Rectal smooth muscle tissue (tissue), 1 donor: ENCODE measurements around the gene TBC1D1.
"Not testable (repeated sequence)": the region's sequence is repeated elsewhere in the genome, so short reads cannot be mapped to it uniquely, and the experiment has no call there.

Experiments
- H3K27ac ChIP-seq: one replicate; pipeline ENCODE4 v1.7.0; 2013; ENCODE audit warnings: low read depth, low read length, inconsistent platforms
- H3K27me3 ChIP-seq: one replicate; pipeline ENCODE4 v1.7.0; 2013; ENCODE audit warnings: low read length; ENCODE audit not compliant: control insufficient read depth, insufficient read depth
- H3K36me3 ChIP-seq: one replicate; pipeline ENCODE4 v1.7.0; 2013; ENCODE audit warnings: low read length; ENCODE audit not compliant: control insufficient read depth, insufficient read depth
- H3K4me1 ChIP-seq: one replicate; pipeline ENCODE4 v1.7.0; 2013; ENCODE audit warnings: low read length; ENCODE audit not compliant: control insufficient read depth, insufficient read depth
- H3K4me3 ChIP-seq: one replicate; pipeline ENCODE4 v1.7.0; 2013; ENCODE audit warnings: low read length
- H3K9ac ChIP-seq: one replicate; pipeline ENCODE4 v1.7.0; 2013; ENCODE audit warnings: low read length

The TBC1D1 gene

DNA sequence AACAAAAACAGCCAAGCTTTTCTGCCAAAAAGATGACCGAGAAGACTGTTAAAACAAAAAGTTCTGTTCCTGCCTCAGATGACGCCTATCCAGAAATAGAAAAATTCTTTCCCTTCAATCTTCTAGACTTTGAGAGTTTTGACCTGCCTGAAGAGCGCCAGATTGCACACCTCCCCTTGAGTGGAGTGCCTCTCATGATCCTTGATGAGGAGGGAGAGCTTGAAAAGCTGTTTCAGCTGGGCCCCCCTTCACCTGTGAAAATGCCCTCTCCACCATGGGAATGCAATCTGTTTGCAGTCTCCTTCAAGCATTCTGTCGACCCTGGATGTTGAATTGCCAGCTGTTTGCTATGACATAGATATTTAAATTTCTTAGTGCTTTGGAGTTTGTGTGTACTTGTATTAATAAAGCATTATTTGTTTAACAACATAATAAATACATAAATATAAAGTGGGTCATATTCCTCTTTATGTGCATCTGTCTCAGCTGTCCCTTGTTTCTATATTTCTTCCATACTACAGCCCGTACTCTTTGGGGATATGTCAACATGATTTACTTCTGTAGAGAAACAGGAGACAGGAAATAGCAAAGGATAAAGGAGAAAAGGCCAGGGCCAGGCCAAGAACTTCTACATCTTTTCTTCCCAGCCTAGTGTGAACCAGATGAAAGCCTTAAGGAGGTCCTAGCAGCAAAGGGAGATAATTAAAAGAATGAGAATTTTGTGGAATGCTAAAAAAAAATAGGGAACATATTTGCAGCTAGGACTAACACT, 70.0 kb downstream of the TBC1D1 start:
- Histone ChIP-seq H3K4me3 (no peak overlapping the region), H3K9ac (no peak overlapping the region), H3K27me3 (no peaks in the 10 kb centered on the region), H3K27ac (no peak overlapping the region), H3K4me1 (no peaks in the 10 kb centered on the region), H3K36me3 (no peaks in the 10 kb centered on the region)

DNA sequence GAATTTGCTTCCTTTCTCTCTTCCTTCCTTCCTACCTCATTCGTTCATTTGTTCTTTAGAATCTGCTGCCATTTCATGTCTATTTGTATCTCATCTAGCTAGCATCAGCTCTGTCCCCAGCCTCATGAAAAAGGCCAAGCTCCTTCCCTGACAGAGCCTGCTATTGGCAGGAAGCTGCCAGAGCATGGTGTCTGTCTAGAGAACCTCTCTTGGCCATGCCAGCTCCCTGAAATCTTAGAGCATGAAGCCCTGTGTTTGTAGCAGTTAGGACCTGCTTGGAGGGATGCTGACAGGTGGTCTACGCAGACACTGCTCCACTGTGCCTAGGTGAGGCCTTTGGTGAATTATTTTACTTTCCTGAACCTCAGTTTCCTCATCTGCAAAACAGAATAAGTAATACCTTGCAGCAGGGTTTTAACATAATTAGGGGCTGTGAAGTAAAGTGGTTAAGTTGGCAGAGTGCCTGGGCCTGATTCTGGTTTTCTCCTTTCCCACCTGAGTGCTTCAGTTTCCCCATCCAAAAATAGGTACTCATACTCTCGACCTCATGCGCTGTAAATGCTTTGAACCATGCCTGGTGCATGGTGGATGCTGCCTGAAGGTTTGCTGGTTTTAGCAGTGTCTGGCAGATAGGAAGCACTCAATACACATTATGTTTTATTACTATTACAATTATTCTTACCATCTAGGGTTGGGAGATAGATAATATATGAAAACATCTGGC, 74.0 kb downstream of the TBC1D1 start:
- Histone ChIP-seq H3K27ac (no peak overlapping the region), H3K9ac (no peak overlapping the region), H3K27me3 (no peaks in the 10 kb centered on the region), H3K4me3 (no peak overlapping the region), H3K4me1 (peaks cover 8% of the 10 kb centered on the region), H3K36me3 (no peaks in the 10 kb centered on the region)

DNA sequence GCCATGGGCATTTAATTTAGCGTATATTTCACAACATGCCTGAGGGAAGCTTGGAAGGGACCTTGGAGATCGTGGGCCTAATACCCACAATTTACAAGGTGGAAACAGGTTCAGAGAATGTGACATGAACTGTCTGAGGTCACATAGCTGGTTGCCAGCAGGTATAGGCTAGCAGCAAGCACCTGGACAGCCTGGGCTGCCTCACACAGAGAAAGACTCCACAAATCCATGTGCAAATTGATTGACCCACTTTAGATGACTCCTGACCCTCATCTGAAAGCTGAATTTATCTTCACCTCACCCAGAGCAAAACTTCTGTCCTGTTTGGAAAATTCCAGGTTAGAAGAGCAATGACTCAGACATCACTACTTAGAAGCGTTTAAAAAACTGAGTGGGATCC, 75.2 kb downstream of the TBC1D1 start:
- no peak overlapping the region for H3K27ac ChIP-seq
- H3K4me1 ChIP-seq = peaks cover 11% of the 10 kb centered on the region
- no peaks in the 10 kb centered on the region for H3K36me3 ChIP-seq
- H3K27me3 ChIP-seq = no peaks in the 10 kb centered on the region
- no peak overlapping the region for H3K4me3 ChIP-seq
- H3K9ac ChIP-seq = no peak overlapping the region

DNA sequence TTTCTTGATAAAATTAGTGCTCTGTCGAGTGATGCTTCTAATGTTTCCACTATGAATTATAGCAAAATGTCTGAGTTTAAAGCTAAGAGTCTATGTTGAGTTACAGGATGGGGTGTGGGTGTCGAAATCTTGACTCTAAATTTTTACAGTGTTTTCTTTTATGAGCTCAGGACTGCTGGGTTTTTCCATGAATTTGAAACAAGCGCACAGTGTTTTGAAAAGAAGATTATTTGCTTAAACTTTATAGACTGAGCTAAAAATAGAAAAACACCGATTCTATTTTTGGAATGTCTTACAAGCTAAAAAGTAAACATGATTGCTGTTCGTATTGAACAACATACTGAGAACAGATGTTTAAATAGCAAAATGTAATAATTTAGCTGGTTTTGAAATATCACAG, 76.9 kb downstream of the TBC1D1 start:
- no peaks in the 10 kb centered on the region for H3K36me3 ChIP-seq
- H3K4me3 ChIP-seq = no peak overlapping the region
- peaks cover 11% of the 10 kb centered on the region for H3K4me1 ChIP-seq
- H3K27ac ChIP-seq = peak overlapping the region; percentile 14
- no peak overlapping the region for H3K9ac ChIP-seq
- H3K27me3 ChIP-seq = no peaks in the 10 kb centered on the region

DNA sequence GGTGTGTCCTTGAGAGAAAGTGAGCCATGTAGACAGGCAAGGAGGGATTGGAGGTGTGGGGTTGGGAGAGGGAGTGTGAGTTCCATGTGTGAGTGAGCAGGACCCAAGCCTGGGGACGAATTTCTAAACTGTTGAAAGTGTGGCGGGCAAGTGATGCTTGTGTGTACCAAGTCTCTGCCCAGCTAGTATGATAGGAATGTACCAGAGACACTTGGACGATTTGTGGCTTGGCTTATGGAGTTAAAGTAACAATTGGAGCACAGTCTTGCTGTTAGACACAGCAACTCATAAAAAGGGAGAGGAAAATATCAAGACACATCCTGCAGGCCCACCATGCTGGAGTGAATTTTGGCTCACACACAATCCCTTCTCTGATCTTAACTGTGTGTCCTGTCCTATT, 77.9 kb downstream of the TBC1D1 start:
- Histone ChIP-seq H3K4me3 (no peak overlapping the region), H3K4me1 (peaks cover 11% of the 10 kb centered on the region), H3K27me3 (no peaks in the 10 kb centered on the region), H3K27ac (no peak overlapping the region), H3K36me3 (no peaks in the 10 kb centered on the region), H3K9ac (no peak overlapping the region)

DNA sequence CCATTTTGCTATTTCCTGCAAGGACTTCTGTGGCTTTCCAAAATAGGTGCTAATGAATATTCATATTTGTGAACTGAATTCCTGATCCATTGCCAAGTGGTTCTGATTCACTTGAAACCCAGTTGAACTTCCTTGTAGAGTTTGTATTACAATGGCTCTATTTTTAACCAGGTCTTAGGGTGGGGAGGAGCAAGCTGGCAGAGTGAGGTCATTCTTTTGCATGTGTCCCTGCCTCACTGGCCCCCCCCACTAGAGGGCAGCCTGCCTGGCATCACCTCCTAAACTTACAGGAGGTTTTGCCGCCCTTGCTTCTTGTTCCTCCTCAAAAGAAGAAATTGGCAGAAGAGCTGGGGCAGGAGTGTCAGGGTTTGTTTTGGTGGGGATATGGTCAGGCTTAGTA, 79.8 kb downstream of the TBC1D1 start:
- H3K27ac ChIP-seq = peak overlapping the region; percentile 50
- H3K4me3 ChIP-seq = no peak overlapping the region
- H3K4me1 ChIP-seq = peaks cover 11% of the 10 kb centered on the region
- no peaks in the 10 kb centered on the region for H3K36me3 ChIP-seq
- H3K27me3 ChIP-seq = no peaks in the 10 kb centered on the region
- H3K9ac ChIP-seq = no peak overlapping the region

DNA sequence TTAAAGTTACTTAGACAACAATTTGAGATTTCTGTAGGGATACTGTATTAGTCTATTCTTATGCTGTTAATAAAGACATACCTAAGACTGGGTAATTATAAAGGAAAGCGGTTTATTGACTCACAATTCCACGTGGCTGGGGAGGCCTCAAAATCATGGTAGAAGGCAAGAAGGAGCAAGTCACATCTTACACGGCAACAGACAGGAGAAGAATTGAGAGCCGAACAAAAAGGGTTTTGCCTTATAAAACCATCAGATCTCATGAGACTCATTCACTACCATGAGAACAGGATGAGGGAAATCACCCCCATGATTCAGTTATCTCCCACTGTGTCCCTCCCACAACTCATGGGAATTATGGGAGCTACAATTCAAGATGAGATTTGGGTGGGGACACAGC, 80.3 kb downstream of the TBC1D1 start:
- H3K9ac ChIP-seq = no peak overlapping the region
- no peak overlapping the region for H3K4me3 ChIP-seq
- H3K27me3 ChIP-seq = no peaks in the 10 kb centered on the region
- peak overlapping the region; percentile 50 for H3K27ac ChIP-seq
- no peaks in the 10 kb centered on the region for H3K36me3 ChIP-seq
- H3K4me1 ChIP-seq = peaks cover 11% of the 10 kb centered on the region

DNA sequence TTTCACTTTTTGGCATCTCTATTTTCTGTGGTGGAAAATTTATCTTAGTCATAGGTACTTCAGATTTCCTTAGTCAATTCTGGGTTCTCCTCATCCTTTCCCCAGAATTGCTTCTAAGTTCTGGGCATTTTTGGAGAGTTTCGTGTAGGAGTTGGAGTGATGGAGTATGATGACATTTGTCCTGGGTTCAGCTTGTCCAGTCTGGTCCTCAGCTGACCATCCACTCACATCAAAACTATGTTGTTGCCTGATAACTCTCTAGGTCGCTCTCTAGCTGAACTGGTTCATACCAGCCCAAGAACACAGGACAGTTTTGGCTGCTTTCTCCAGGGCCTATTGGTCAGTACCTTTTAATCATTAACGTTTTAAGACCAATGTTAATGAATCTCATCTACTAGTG, 82.6 kb downstream of the TBC1D1 start:
- H3K36me3 ChIP-seq = no peaks in the 10 kb centered on the region
- peaks cover 8% of the 10 kb centered on the region for H3K4me1 ChIP-seq
- no peak overlapping the region for H3K4me3 ChIP-seq
- H3K9ac ChIP-seq = no peak overlapping the region
- no peak overlapping the region for H3K27ac ChIP-seq
- H3K27me3 ChIP-seq = no peaks in the 10 kb centered on the region

DNA sequence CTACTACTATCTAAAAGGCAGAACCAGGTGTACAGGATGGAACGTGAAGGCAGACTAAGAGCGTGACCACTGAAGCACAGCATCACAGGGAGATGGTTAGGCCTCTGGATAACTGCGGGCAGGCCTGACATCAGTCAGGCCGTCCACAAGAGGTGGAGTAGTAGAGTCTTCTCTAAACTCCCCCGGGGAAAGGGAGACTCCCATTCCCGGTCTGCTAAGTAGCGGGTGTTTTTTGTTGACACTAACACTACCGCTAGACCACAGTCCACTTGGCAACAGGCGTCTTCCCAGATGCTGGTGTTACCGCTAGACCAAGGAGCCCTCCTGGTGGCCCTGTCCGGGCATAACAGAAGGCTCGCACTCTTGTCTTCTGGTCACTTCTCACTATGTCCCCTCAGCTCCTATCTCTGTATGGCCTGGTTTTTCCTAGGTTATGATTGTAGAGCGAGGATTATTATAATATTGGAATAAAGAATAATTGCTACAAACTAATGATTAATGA, 84.5 kb downstream of the TBC1D1 start:
- not testable (repeated sequence) for H3K27me3 ChIP-seq, H3K36me3 ChIP-seq, H3K9ac ChIP-seq, H3K4me3 ChIP-seq, H3K4me1 ChIP-seq, H3K27ac ChIP-seq

DNA sequence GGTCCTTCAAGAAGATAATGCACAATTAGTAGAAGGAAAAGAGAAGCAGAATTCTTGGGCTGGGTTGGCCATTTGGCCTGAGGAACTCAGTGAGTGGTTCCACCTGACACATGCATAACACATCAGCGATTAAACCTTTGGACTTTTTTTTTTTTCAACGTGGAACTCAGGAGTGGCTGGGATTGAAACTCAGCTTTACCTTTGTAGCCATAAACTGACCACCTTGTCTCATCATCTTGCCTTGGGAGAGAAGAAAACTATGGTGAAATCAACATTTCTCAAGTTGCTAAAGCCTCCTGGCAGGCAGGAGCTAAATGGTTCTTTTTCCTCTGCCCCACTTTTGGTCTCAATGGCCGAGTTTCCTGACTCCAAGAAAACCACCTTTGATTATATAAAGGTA, 85.6 kb downstream of the TBC1D1 start:
- Histone ChIP-seq H3K36me3 (no peaks in the 10 kb centered on the region), H3K4me1 (peaks cover 13% of the 10 kb centered on the region), H3K9ac (peak overlapping the region; percentile 27), H3K4me3 (peak overlapping the region; percentile 67), H3K27ac (peak overlapping the region; percentile 83), H3K27me3 (no peaks in the 10 kb centered on the region)

DNA sequence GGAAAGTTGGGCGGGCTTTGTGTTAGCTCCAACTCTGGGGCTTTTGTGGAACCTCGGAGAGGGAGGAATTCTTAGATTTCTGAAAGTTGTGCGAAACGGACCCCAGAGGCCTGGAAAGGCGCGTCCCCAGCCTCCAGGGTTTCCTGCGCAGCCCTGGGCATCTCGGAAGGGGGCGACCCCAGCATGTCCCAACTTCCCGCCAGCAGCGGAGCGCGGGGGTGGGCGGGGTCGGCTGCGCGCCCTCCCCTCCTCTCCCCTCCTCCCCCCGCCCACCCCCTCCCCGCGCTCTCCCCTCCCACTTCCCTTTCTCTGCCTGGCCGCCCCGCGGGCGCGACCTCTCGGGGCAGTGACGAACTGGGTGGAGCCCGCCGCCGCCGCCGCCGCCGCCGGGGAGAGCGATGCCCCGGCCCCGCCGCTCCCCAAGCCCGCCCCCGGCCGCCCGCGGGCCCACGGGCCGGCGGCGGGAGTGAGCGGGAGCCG, 86.1 kb downstream of the TBC1D1 start:
- peak overlapping the region; percentile 27 for H3K9ac ChIP-seq
- no peaks in the 10 kb centered on the region for H3K27me3 ChIP-seq
- peaks cover 16% of the 10 kb centered on the region for H3K4me1 ChIP-seq
- H3K4me3 ChIP-seq = peak overlapping the region; percentile 78
- H3K36me3 ChIP-seq = no peaks in the 10 kb centered on the region
- H3K27ac ChIP-seq = peak overlapping the region; percentile 93

DNA sequence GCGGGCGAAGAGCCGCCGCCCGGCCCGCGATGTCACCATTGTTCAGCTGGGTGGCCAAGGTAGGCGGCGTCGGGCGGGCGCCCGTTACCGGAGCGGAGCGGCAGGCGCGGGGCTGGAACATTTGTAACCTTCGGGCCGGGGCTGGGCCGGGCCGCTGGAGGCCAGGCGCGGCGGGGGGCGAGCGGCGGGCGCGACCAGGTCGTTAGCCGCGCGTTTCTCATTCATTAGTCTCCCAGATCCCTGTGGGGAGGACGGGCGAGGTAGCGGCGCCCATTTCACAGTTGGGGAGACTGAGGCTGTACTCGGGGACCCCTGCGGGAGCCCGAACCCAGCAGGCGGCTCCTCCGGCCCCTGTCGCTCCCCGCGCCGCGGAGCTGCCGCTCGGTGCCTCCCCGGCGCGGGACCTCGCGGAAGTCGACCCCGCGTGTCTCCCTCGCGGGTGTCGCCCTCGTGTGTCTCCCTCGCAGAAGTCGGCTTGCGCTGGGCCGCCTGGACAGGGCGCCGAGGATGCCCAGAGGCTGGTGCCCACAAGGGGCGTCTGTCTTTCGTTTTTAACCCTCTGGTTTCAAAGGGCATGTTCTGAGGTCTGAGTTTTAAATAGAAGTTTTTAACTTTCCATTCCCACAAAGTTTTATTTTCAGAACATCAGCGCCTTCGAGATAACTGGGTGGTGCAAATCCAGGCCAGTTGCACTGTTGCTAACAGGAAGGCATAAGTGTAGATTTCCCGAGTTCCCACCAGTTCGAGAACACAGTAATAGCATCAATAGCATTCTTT, 86.8 kb downstream of the TBC1D1 start:
- Histone ChIP-seq H3K4me3 (peak overlapping the region; percentile 78), H3K27ac (peak overlapping the region; percentile 93), H3K4me1 (peaks cover 21% of the 10 kb centered on the region), H3K9ac (peak overlapping the region; percentile 82), H3K27me3 (no peaks in the 10 kb centered on the region), H3K36me3 (no peaks in the 10 kb centered on the region)
